Muscle layer of colon (tissue), 2 donors: ENCODE results near the gene GAA.

Experiments used
- H3K27ac ChIP-seq: one replicate; pipeline ENCODE4 v1.7.0; 2013; ENCODE audit warnings: low read depth, mild to moderate bottlenecking, low read length, moderate library complexity
- H3K27me3 ChIP-seq, 2 donors: one replicate each; pipeline ENCODE4 v1.7.0; 2013; ENCODE audit warnings: low read length in 2 of 2, mild to moderate bottlenecking in 2 of 2; ENCODE audit not compliant: insufficient read depth in 2 of 2, control insufficient read depth in 1 of 2
- H3K36me3 ChIP-seq: one replicate; pipeline ENCODE4 v1.7.0; 2013; ENCODE audit warnings: mild to moderate bottlenecking, low read length; ENCODE audit not compliant: insufficient read depth
- H3K4me1 ChIP-seq: one replicate; pipeline ENCODE4 v1.7.0; 2013; ENCODE audit warnings: mild to moderate bottlenecking, low read length; ENCODE audit not compliant: insufficient read depth
- H3K4me3 ChIP-seq, 2 donors: one replicate each; pipeline ENCODE4 v1.7.0; 2013; ENCODE audit warnings: low read length in 2 of 2, low read depth in 1 of 2, mild to moderate bottlenecking in 1 of 2, moderate library complexity in 1 of 2
- H3K9ac ChIP-seq: one replicate; pipeline ENCODE4 v1.7.0; 2013; ENCODE audit warnings: low read length
- H3K9me3 ChIP-seq: one replicate; pipeline ENCODE4 v1.7.0; 2013; ENCODE audit warnings: mild to moderate bottlenecking, low read length
- donor health status: abdominal sarcoma.
- donor health status: Adenocarcinoma of cecum.

Gene GAA

GRCh38 chr17:80114758-80115157, 13.4 kb downstream of the GAA start:
- Histone ChIP-seq H3K9me3 (no peaks in the 10 kb centered on the region), H3K36me3 (no peaks in the 10 kb centered on the region)

GRCh38 chr17:80115159-80115558, 13.8 kb downstream of the GAA start:
- Histone ChIP-seq H3K36me3 (no peaks in the 10 kb centered on the region), H3K9me3 (no peaks in the 10 kb centered on the region), H3K4me3 (no peak overlapping the region), H3K27ac (no peak overlapping the region), H3K4me1 (no peaks in the 10 kb centered on the region), H3K9ac (no peak overlapping the region), H3K27me3 (no peaks in the 10 kb centered on the region)

More at GRCh38 chr17:80114758-80115157, 13.4 kb downstream of the GAA start:
- Histone ChIP-seq H3K27ac (no peak overlapping the region), H3K4me1 (no peaks in the 10 kb centered on the region), H3K4me3 (no peak overlapping the region), H3K9ac (no peak overlapping the region), H3K27me3 (no peaks in the 10 kb centered on the region)

GRCh38 chr17:80116276-80116920, 15.0 kb downstream of the GAA start:
- Histone ChIP-seq H3K27me3 (no peaks in the 10 kb centered on the region), H3K9ac (no peak overlapping the region), H3K4me1 (no peaks in the 10 kb centered on the region), H3K9me3 (no peaks in the 10 kb centered on the region), H3K4me3 (no peak overlapping the region), H3K27ac (no peak overlapping the region), H3K36me3 (no peaks in the 10 kb centered on the region)

- Histone ChIP-seq H3K36me3 (no peaks in the 10 kb centered on the region), H3K9me3 (no peaks in the 10 kb centered on the region), H3K27ac (no peak overlapping the region), H3K27me3 (no peaks in the 10 kb centered on the region), H3K4me3 (no peak overlapping the region), H3K4me1 (no peaks in the 10 kb centered on the region), H3K9ac (no peak overlapping the region)
Measured at GRCh38 chr17:80116921-80117380, 15.6 kb downstream of the GAA start.

GRCh38 chr17:80117491-80118401, 16.4 kb downstream of the GAA start:
- Histone ChIP-seq H3K9me3 (no peaks in the 10 kb centered on the region), H3K27ac (no peak overlapping the region), H3K36me3 (no peaks in the 10 kb centered on the region), H3K4me1 (no peaks in the 10 kb centered on the region), H3K4me3 (no peak overlapping the region), H3K9ac (no peak overlapping the region), H3K27me3 (no peaks in the 10 kb centered on the region)

- no peaks in the 10 kb centered on the region for H3K36me3 ChIP-seq
- no peak overlapping the region for H3K9ac ChIP-seq
- no peaks in the 10 kb centered on the region for H3K4me1 ChIP-seq
- no peak overlapping the region for H3K27ac ChIP-seq
- no peaks in the 10 kb centered on the region for H3K27me3 ChIP-seq
- no peak overlapping the region for H3K4me3 ChIP-seq
- no peaks in the 10 kb centered on the region for H3K9me3 ChIP-seq
Measured at GRCh38 chr17:80118601-80119270, 17.4 kb downstream of the GAA start.

GRCh38 chr17:80119271-80119791, 17.9 kb downstream of the GAA start:
- Histone ChIP-seq H3K4me1 (no peaks in the 10 kb centered on the region), H3K36me3 (no peaks in the 10 kb centered on the region), H3K27me3 (peaks cover 0 to 2% of the 10 kb centered on the region in 2 donors), H3K27ac (no peak overlapping the region), H3K9ac (no peak overlapping the region), H3K4me3 (no peak overlapping the region), H3K9me3 (no peaks in the 10 kb centered on the region)

GRCh38 chr17:80119839-80120238, 18.5 kb downstream of the GAA start:
- Histone ChIP-seq H3K4me1 (no peaks in the 10 kb centered on the region), H3K9ac (no peak overlapping the region), H3K27me3 (peaks cover 0 to 6% of the 10 kb centered on the region in 2 donors), H3K36me3 (no peaks in the 10 kb centered on the region), H3K27ac (no peak overlapping the region), H3K4me3 (no peak overlapping the region), H3K9me3 (no peaks in the 10 kb centered on the region)

GRCh38 chr17:80122026-80122575, 20.7 kb downstream of the GAA start:
- H3K9me3 ChIP-seq = no peaks in the 10 kb centered on the region
- no peak overlapping the region for H3K4me3 ChIP-seq
- no peak overlapping the region for H3K27ac ChIP-seq
- H3K9ac ChIP-seq = no peak overlapping the region
- H3K36me3 ChIP-seq = no peaks in the 10 kb centered on the region
- H3K27me3 ChIP-seq = peaks cover 0 to 6% of the 10 kb centered on the region in 2 donors
- H3K4me1 ChIP-seq = no peaks in the 10 kb centered on the region

- Histone ChIP-seq H3K27me3 (peaks cover 0 to 6% of the 10 kb centered on the region in 2 donors), H3K36me3 (no peaks in the 10 kb centered on the region), H3K9me3 (no peaks in the 10 kb centered on the region), H3K4me1 (no peaks in the 10 kb centered on the region), H3K9ac (no peak overlapping the region), H3K4me3 (no peak overlapping the region), H3K27ac (no peak overlapping the region)
Measured at GRCh38 chr17:80122926-80123505, 21.6 kb downstream of the GAA start.

- H3K27ac ChIP-seq = no peak overlapping the region
- no peaks in the 10 kb centered on the region for H3K9me3 ChIP-seq
- no peak overlapping the region for H3K4me3 ChIP-seq
- H3K27me3 ChIP-seq = peaks cover 0 to 6% of the 10 kb centered on the region in 2 donors
- H3K36me3 ChIP-seq = no peaks in the 10 kb centered on the region
- no peak overlapping the region for H3K9ac ChIP-seq
- H3K4me1 ChIP-seq = no peaks in the 10 kb centered on the region
Measured at GRCh38 chr17:80123791-80124190, 22.4 kb downstream of the GAA start.
